Thoracic aorta (tissue), 2 donors: Measurements from ENCODE around the gene TOR1AIP1. TPM values are rescaled to one million over a fixed set of nuclear protein-coding genes. Genes with fewer than 3 reads are reported as not detected.

Source experiments
- ATAC-seq: fragments of 150-250 bp; one replicate; pipeline ENCODE4 v1.8.0; 2017; ENCODE audit warnings: low read depth; ENCODE audit not compliant: insufficient number of reproducible peaks, low FRiP score
- DNase-seq: peaks from one replicate; pipeline ENCODE4 v3.0.0-alpha.2; 2020; ENCODE audit warnings: low spot score
- H3K27ac ChIP-seq, 2 donors: fragments of 200-600 bp; sonication (generic); 1 replicate in 1 of 2; 2 replicates in 1 of 2; pipeline ENCODE4 v1.5.1; 2016; ENCODE audit warnings: mild to moderate bottlenecking in 2 of 2, moderate library complexity in 2 of 2
- H3K27me3 ChIP-seq: fragments of 200-600 bp; sonication (generic); replicated peaks from 2 replicates; pipeline ENCODE4 v1.6.0; 2016; ENCODE audit warnings: mild to moderate bottlenecking; ENCODE audit not compliant: insufficient read depth
- H3K36me3 ChIP-seq: fragments of 200-600 bp; sonication (generic); one replicate; pipeline ENCODE4 v1.5.1; 2016
- H3K4me1 ChIP-seq, 2 donors: fragments of 200-600 bp; sonication (generic); 1 replicate in 1 of 2; 2 replicates in 1 of 2; pipeline versions ENCODE4 v1.5.1 to v1.6.0; 2016; ENCODE audit warnings: low read depth in 2 of 2, mild to moderate bottlenecking in 1 of 2; ENCODE audit not compliant: control insufficient read depth in 1 of 2
- H3K4me3 ChIP-seq: fragments of 200-600 bp; sonication (generic); 2 replicates; pipeline ENCODE4 v1.5.1; 2016; ENCODE audit warnings: mild to moderate bottlenecking
- H3K9me3 ChIP-seq: fragments of 200-600 bp; sonication (generic); 2 replicates; pipeline ENCODE4 v1.5.1; 2016
- CTCF ChIP-seq: fragments of 200-600 bp; sonication (generic); IDR thresholded peaks from one replicate; pipeline ENCODE4 v1.5.1; 2019; ENCODE audit warnings: antibody characterized with exemption
- total RNA-seq, 2 donors: library from RNA; depleted of rRNA; stranded (reverse); fragments of >200 nt; gene quantifications; one replicate each; pipeline versions ENCODE4 v1.1.0 to v1.2.3, GENCODE V29; 2016

TOR1AIP1 gene
- total RNA-seq, 2 donors from 2014 or later = 99.5 to 106 TPM

- no peaks in the 10 kb centered on the region for H3K27me3 ChIP-seq
- no peaks in the 10 kb centered on the region for H3K9me3 ChIP-seq
- no peak for DNase-seq
- H3K4me3 ChIP-seq = no peak overlapping the region
- H3K27ac ChIP-seq = no peak overlapping the region
- no peak for ATAC-seq
- H3K4me1 ChIP-seq = peaks cover 13 to 28% of the 10 kb centered on the region in 2 donors
- TF ChIP-seq CTCF = no peak
- no peaks in the 10 kb centered on the region for H3K36me3 ChIP-seq
Measured at GRCh38 chr1:179930867-179931266, 48.8 kb downstream of the TOR1AIP1 start.

- TF ChIP-seq CTCF = no peak
- no peak overlapping the region for H3K27ac ChIP-seq
- no peaks in the 10 kb centered on the region for H3K27me3 ChIP-seq
- no peak overlapping the region for H3K4me3 ChIP-seq
- DNase-seq (no peak), ATAC-seq (no peak)
- H3K36me3 ChIP-seq = no peaks in the 10 kb centered on the region
- H3K9me3 ChIP-seq = no peaks in the 10 kb centered on the region
- H3K4me1 ChIP-seq = peaks cover 13 to 28% of the 10 kb centered on the region in 2 donors
Measured at GRCh38 chr1:179933219-179933618, 51.1 kb downstream of the TOR1AIP1 start.

GRCh38 chr1:179935909-179936496 lies 53.9 kb downstream of the TOR1AIP1 start:
- Histone ChIP-seq H3K27ac (no peak overlapping the region), H3K36me3 (no peaks in the 10 kb centered on the region), H3K4me3 (no peak overlapping the region), H3K4me1 (peaks cover 6 to 10% of the 10 kb centered on the region in 2 donors), H3K27me3 (no peaks in the 10 kb centered on the region), H3K9me3 (no peaks in the 10 kb centered on the region)
- ATAC-seq = no peak
- no peak for DNase-seq
- no peak for TF ChIP-seq CTCF

GRCh38 chr1:179937668-179938254 lies 55.7 kb downstream of the TOR1AIP1 start:
- no peak for TF ChIP-seq CTCF
- H3K4me3 ChIP-seq = no peak overlapping the region
- ATAC-seq (no peak), DNase-seq (no peak)
- no peaks in the 10 kb centered on the region for H3K36me3 ChIP-seq
- no peak overlapping the region for H3K27ac ChIP-seq
- H3K4me1 ChIP-seq = no peaks in the 10 kb centered on the region
- no peaks in the 10 kb centered on the region for H3K9me3 ChIP-seq
- no peaks in the 10 kb centered on the region for H3K27me3 ChIP-seq

GRCh38 chr1:179938752-179939151 lies 56.7 kb downstream of the TOR1AIP1 start:
- H3K36me3 ChIP-seq = no peaks in the 10 kb centered on the region
- H3K4me1 ChIP-seq = no peaks in the 10 kb centered on the region
- H3K27me3 ChIP-seq = no peaks in the 10 kb centered on the region
- ATAC-seq (no peak), DNase-seq (no peak)
- TF ChIP-seq CTCF = no peak
- no peak overlapping the region for H3K27ac ChIP-seq
- no peaks in the 10 kb centered on the region for H3K9me3 ChIP-seq
- H3K4me3 ChIP-seq = no peak overlapping the region
